NCI-H69 (cell line): ENCODE results near the gene NFASC.
A peak's percentile ranks its signal among the peaks of the same experiment; 100 is the strongest.

Experiments
- DNase-seq: peaks from one replicate; lab custom pipeline; 2025; lab: John Stamatoyannopoulos, UW

The NFASC gene

GRCh38 chr1:204870160-204870912 is at the start of gene NFASC:
NFASC (plus strand) TSS chr1:204870862; CDS start chr1:204944316, 73,454 bp downstream.
- DNase-seq = no peak

GRCh38 chr1:204821476-204821875 is 49.2 kb upstream of the NFASC start:
- no peak for DNase-seq

- no peak for DNase-seq
Observed at GRCh38 chr1:204821924-204822323, 48.7 kb upstream of the NFASC start.

GRCh38 chr1:204826970-204827369 is 43.7 kb upstream of the NFASC start:
- peak; percentile 22 for DNase-seq

GRCh38 chr1:204828352-204828850 is 42.3 kb upstream of the NFASC start:
- DNase-seq = peak; percentile 97

GRCh38 chr1:204829133-204829825 is 41.4 kb upstream of the NFASC start:
- peak; percentile 63 for DNase-seq

GRCh38 chr1:204830747-204831146 is 39.9 kb upstream of the NFASC start:
- DNase-seq = peak; percentile 90

GRCh38 chr1:204831186-204831585 is 39.5 kb upstream of the NFASC start:
- peak; percentile 88 for DNase-seq

GRCh38 chr1:204834336-204834735 is 36.3 kb upstream of the NFASC start:
- DNase-seq = peak; percentile 96

GRCh38 chr1:204834752-204835151 is 35.9 kb upstream of the NFASC start:
- peak; percentile 57 for DNase-seq

GRCh38 chr1:204835737-204836136 is 34.9 kb upstream of the NFASC start:
- no peak for DNase-seq

- DNase-seq = no peak
Observed at GRCh38 chr1:204836856-204837255, 33.8 kb upstream of the NFASC start.

- no peak for DNase-seq
Observed at GRCh38 chr1:204837440-204838084, 33.1 kb upstream of the NFASC start.

GRCh38 chr1:204841316-204841715 is 29.3 kb upstream of the NFASC start:
- no peak for DNase-seq

GRCh38 chr1:204841798-204842197 is 28.9 kb upstream of the NFASC start:
- DNase-seq = peak; percentile 51

- no peak for DNase-seq
Observed at GRCh38 chr1:204842369-204842768, 28.3 kb upstream of the NFASC start.

GRCh38 chr1:204842892-204843291 is 27.8 kb upstream of the NFASC start:
- DNase-seq = peak; percentile 77

GRCh38 chr1:204846546-204846945 is 24.1 kb upstream of the NFASC start:
- DNase-seq = peak; percentile 99

GRCh38 chr1:204848579-204848978 is 22.1 kb upstream of the NFASC start:
- DNase-seq = peak; percentile 96

- DNase-seq = no peak
Observed at GRCh38 chr1:204852854-204853253, 17.8 kb upstream of the NFASC start.

- peak; percentile 74 for DNase-seq
Observed at GRCh38 chr1:204853436-204853835, 17.2 kb upstream of the NFASC start.

- peak; percentile 58 for DNase-seq
Observed at GRCh38 chr1:204854286-204854685, 16.4 kb upstream of the NFASC start.

GRCh38 chr1:204858363-204858821 is 12.3 kb upstream of the NFASC start:
- peak; percentile 91 for DNase-seq
